Natural killer cell (primary cell): ENCODE measurements around the gene VPREB1. TPM values are rescaled to one million over a fixed set of nuclear protein-coding genes. Genes with fewer than 3 reads are reported as not detected.
"Not testable (repeated sequence)": the region's sequence is repeated elsewhere in the genome, so short reads cannot be mapped to it uniquely, and the experiment has no call there.

Source experiments
- ATAC-seq, 3 donors: fragments of 150-1000 bp in 2 of 3; fragments of 200-7000 bp in 1 of 3; cut with Tn5 transposase; 1 replicate in 1 of 3; 2 replicates in 2 of 3; pipeline ENCODE4 v1.10.0; 2021; ENCODE audit warnings: mild to moderate bottlenecking in 2 of 3, moderate library complexity in 2 of 3
- DNase-seq, 2 donors: peaks; one replicate each; pipeline versions ENCODE4 v3.0.0 to v3.0.0-alpha.2; 2013 to 2021; ENCODE audit warnings: mixed read lengths in 1 of 2
- H3K27ac ChIP-seq: one replicate; pipeline ENCODE4 v1.5.1; 2013; ENCODE audit warnings: mild to moderate bottlenecking, low read length
- H3K27me3 ChIP-seq: one replicate; pipeline ENCODE4 v1.6.1; 2013; ENCODE audit warnings: low read length; ENCODE audit not compliant: control insufficient read depth, insufficient read depth
- H3K36me3 ChIP-seq: one replicate; pipeline ENCODE4 v1.6.1; 2013; ENCODE audit warnings: low read length; ENCODE audit not compliant: control insufficient read depth, insufficient read depth
- H3K4me1 ChIP-seq: one replicate; pipeline ENCODE4 v1.6.1; 2013; ENCODE audit warnings: low read length; ENCODE audit not compliant: control insufficient read depth, insufficient read depth
- H3K4me3 ChIP-seq: one replicate; pipeline ENCODE4 v1.5.1; 2013; ENCODE audit warnings: low read length
- H3K9me3 ChIP-seq: one replicate; pipeline ENCODE4 v1.6.1; 2013; ENCODE audit warnings: low read length; ENCODE audit not compliant: control insufficient read depth, insufficient read depth
- H3K27ac Mint-ChIP-seq, 2 donors: one replicate each; pipeline ENCODE4 v1.8.0; 2022; ENCODE audit warnings: mild to moderate bottlenecking in 2 of 2, mixed read lengths in 2 of 2, moderate library complexity in 1 of 2
- H3K27me3 Mint-ChIP-seq, 2 donors: one replicate each; pipeline ENCODE4 v1.8.0; 2022; ENCODE audit warnings: low read depth in 2 of 2, mixed read lengths in 2 of 2
- H3K36me3 Mint-ChIP-seq: one replicate; pipeline ENCODE4 v1.8.0; 2022; ENCODE audit warnings: mixed read lengths
- H3K4me1 Mint-ChIP-seq, 2 donors: one replicate each; pipeline ENCODE4 v1.8.0; 2022; ENCODE audit warnings: mixed read lengths in 2 of 2
- H3K4me3 Mint-ChIP-seq: one replicate; pipeline ENCODE4 v1.8.0; 2022; ENCODE audit warnings: mild to moderate bottlenecking, moderate library complexity, mixed read lengths
- H3K9me3 Mint-ChIP-seq, 2 donors: one replicate each; pipeline ENCODE4 v1.8.0; 2022; ENCODE audit warnings: mixed read lengths in 2 of 2
- WGBS: methylation state at CpG from one replicate; pipeline ENCODE4 v1.1.7; 2013; ENCODE audit warnings: missing lambda C conversion rate; ENCODE audit not compliant: insufficient coverage; 5-methylcytosine and 5-hydroxymethylcytosine counted together
- intact Hi-C: fragments of 100-400 bp; cut with micrococcal nuclease; formaldehyde crosslinking; loops from one replicate; pipeline ENCODE4 v1.14.2; 2022
- total RNA-seq, 4 donors: library from RNA; stranded (reverse); fragments of 120-200 nt in 1 of 4; gene quantifications; one replicate each; pipeline versions ENCODE4 v1.2.3 to v1.2.4, GENCODE V29; 2013 to 2022
- TF ChIP-seq, protein P1 (sequence below): fragments of 200-600 bp; IDR thresholded peaks from one replicate; pipeline ENCODE4 v1.8.0; 2022; ENCODE audit warnings: antibody characterized with exemption

Gene VPREB1
- total RNA-seq, 3 donors from 2014 or later (not counting 1 experiment from before 2014, with no cell fraction given): not detected

DNA sequence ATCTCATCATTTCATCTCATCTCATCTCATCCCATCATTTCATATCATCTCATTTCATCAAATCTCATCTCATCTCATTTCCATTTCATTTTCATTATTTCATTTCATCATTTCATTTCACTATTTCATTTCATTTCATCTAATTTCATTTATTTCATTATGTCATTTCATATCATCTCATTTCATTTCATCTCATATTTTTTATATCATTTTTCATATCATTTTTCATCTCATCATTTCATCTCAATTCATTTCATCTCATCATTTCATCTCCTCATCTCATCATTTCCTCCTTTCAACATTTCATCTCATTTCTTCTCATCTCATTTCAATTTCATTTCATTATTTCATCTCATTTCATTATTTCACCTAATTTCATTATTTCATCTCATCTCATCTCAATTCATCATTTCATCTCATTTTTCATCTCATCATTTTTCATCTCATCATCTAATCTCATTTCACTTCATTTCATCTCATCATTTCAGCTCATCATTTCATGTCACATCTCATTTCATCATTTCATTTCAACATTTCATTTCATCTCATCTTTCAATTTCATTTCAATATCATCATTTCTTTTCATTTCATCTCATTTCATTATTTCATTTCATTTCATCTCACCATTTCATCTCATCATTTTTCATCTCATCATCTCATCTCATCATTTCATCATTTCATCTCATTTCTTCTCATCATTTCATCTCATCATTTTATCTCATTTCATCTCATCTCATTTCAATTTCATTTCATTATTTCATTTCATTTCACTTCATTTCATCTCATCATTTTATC lies 40.6 kb downstream of the VPREB1 start:
- intact Hi-C loops, H3K9me3 Mint-ChIP-seq, H3K36me3 ChIP-seq, H3K4me1 ChIP-seq, H3K36me3 Mint-ChIP-seq, ATAC-seq, H3K9me3 ChIP-seq, H3K4me1 Mint-ChIP-seq, DNase-seq, H3K4me3 Mint-ChIP-seq, H3K27ac Mint-ChIP-seq, H3K4me3 ChIP-seq, H3K27ac ChIP-seq, H3K27me3 Mint-ChIP-seq, H3K27me3 ChIP-seq: not testable (repeated sequence)
- TF ChIP-seq, protein P1, sequence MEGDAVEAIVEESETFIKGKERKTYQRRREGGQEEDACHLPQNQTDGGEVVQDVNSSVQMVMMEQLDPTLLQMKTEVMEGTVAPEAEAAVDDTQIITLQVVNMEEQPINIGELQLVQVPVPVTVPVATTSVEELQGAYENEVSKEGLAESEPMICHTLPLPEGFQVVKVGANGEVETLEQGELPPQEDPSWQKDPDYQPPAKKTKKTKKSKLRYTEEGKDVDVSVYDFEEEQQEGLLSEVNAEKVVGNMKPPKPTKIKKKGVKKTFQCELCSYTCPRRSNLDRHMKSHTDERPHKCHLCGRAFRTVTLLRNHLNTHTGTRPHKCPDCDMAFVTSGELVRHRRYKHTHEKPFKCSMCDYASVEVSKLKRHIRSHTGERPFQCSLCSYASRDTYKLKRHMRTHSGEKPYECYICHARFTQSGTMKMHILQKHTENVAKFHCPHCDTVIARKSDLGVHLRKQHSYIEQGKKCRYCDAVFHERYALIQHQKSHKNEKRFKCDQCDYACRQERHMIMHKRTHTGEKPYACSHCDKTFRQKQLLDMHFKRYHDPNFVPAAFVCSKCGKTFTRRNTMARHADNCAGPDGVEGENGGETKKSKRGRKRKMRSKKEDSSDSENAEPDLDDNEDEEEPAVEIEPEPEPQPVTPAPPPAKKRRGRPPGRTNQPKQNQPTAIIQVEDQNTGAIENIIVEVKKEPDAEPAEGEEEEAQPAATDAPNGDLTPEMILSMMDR: peak; percentile 23

DNA sequence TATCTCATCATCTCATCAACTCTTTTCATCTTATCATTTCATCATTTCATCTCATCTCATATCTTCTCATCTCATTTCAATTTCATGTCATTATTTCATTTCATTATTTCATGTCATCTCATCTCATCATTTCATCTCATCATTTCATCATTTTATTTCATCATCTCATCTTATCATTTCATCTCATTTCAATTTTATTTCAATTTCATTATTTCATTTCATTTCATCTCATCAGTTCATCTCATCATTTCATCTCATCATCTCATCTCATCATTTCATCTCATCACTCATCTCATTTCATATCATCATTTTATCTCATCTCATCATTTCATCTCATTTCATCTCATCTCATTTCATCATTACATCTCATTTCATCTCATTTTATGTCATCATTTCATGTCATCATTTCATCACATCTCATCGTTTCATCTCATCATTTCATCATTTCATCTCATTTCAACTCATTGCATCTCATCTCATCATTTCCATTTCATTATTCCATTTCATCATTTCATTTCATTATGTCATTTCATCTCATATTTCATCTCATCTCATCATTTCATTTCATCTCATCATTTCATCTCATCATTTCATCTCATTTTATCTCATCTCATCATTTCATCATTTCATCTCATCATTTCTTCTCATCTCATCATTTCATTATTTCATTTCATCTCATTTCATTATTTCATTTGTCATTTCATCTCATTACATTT lies 42.0 kb downstream of the VPREB1 start:
- H3K4me1 Mint-ChIP-seq, DNase-seq, H3K36me3 Mint-ChIP-seq, H3K36me3 ChIP-seq, ATAC-seq, H3K27me3 Mint-ChIP-seq, H3K27ac Mint-ChIP-seq, H3K27ac ChIP-seq, H3K9me3 ChIP-seq, H3K4me3 Mint-ChIP-seq, intact Hi-C loops, H3K4me1 ChIP-seq, H3K27me3 ChIP-seq, H3K9me3 Mint-ChIP-seq, H3K4me3 ChIP-seq: not testable (repeated sequence)
- 92% methylated on average over 1 of the region's 1 CpG for WGBS

DNA sequence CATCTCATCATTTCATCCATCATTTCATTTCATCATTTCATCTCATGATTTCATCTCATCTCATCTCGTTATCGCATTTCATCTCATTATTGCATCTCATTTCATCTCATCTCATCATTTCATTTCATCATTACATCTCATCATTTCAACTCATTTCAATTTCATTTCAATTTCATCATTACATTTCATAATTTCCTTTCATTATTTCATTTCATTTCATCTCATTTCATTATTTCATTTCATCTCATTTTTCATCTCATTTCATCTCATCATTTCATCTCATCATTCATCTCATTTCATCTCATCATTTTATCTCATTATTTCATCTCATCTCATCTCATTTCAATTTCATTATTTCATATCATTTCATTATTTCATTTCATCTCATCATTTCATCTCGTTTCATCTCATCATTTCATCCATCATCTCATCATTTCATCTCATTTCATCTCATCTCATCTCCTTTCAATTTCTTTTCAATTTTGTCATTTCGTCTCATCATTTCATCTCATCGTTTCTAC lies 42.6 kb downstream of the VPREB1 start:
- 96% methylated on average over 5 of the region's 5 CpGs for WGBS
- H3K4me1 ChIP-seq, H3K36me3 Mint-ChIP-seq, H3K27me3 Mint-ChIP-seq, H3K9me3 Mint-ChIP-seq, DNase-seq, H3K4me3 Mint-ChIP-seq, H3K4me1 Mint-ChIP-seq, intact Hi-C loops, H3K27ac ChIP-seq, H3K27me3 ChIP-seq, H3K36me3 ChIP-seq, H3K4me3 ChIP-seq, H3K27ac Mint-ChIP-seq, H3K9me3 ChIP-seq, ATAC-seq: not testable (repeated sequence)

DNA sequence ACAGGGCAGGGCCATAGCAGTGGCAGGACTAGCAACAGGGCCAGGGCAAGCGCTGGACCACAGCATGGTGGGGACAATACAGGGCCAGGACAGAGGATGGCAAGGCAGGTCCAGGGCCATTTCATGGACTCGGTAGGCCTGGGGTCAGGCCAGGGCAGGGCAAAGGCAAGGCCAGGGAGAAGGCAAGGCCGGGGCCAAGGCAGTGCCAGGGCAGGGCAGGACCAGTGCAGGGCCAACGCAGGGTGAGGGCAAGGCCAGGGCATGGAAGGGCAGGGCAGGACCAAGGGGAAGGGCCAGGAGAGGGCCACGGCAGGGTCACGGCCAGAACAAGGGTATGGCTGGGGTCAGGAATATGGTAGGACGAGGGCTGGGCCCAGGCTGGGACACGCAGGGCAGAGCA lies 45.1 kb downstream of the VPREB1 start:
- H3K27ac ChIP-seq, H3K4me3 ChIP-seq, ATAC-seq, DNase-seq, H3K9me3 ChIP-seq, H3K27ac Mint-ChIP-seq, H3K27me3 Mint-ChIP-seq, H3K9me3 Mint-ChIP-seq, H3K4me1 ChIP-seq, H3K36me3 Mint-ChIP-seq, H3K4me3 Mint-ChIP-seq, H3K27me3 ChIP-seq, intact Hi-C loops, H3K36me3 ChIP-seq, H3K4me1 Mint-ChIP-seq: not testable (repeated sequence)
- over 99% methylated on average over 6 of the region's 8 CpGs for WGBS

DNA sequence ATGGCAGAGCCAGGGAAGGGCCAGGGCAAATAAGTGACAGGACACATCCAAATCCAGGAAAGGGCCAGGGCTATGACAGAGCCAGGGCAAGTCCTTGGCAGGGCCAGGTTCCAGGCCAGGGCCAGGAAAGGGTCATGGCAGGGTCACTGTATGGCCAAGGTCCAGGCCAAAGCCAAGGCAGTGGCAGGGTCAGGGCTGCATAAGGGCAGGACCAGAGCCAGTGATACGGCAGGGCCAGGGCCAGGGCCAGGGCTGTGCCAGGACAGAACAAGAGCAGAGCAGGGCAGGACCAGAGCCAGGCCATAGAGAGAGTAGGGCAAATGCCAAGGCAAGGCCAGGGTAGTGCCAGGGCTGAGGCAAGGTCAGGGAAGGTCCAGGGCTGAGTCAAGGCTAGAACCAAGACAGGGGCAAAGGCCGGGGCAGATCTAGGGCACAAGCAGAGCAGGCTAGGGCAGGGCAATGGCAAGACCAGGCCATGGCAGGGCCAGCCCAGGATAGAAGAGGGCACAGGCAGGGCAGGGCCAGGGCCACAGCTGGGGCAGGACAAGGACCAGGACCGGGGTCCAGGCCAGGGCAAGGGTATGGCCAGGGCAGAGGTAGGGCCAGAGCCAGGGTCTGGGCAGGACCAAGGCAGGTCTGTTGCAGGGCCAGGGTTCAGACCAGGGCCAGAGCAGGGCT lies 46.7 kb downstream of the VPREB1 start:
- H3K27ac Mint-ChIP-seq: not testable (repeated sequence)

DNA sequence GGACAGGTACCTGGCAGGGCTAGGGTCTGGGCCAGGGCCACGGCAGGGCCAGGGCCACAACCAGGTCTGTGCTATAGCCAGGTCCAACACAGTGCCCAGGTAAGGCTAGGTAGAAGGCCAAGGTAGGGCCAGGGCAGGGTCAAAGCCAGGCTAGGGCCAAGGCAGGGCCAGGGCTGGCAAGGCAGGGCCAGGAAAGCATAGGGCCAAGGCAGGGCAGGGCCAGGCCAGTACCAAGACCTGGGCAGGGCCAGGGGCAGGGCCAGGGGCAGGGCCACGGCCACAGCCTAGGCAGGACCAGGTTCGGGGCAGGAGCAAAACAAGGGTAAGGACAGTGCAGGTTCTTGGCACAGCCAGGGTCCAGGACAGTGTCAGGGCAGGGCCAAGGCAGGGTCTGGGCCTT lies 48.1 kb downstream of the VPREB1 start:
- H3K36me3 ChIP-seq, H3K9me3 Mint-ChIP-seq, H3K9me3 ChIP-seq, H3K27ac ChIP-seq, H3K36me3 Mint-ChIP-seq, H3K27ac Mint-ChIP-seq, DNase-seq, ATAC-seq, H3K4me3 Mint-ChIP-seq, intact Hi-C loops, H3K4me1 ChIP-seq, H3K4me3 ChIP-seq, H3K27me3 Mint-ChIP-seq, H3K27me3 ChIP-seq: not testable (repeated sequence)
- peaks cover 9 to 20% of the 10 kb centered on the region in 2 donors for H3K4me1 Mint-ChIP-seq
- WGBS: 95% methylated on average over 3 of the region's 3 CpGs

More for the DNA sequence above, 46.7 kb downstream of the VPREB1 start:
- H3K27ac ChIP-seq, H3K27me3 Mint-ChIP-seq, H3K36me3 Mint-ChIP-seq, H3K4me3 Mint-ChIP-seq, H3K27me3 ChIP-seq, H3K9me3 ChIP-seq, DNase-seq, H3K9me3 Mint-ChIP-seq, H3K4me3 ChIP-seq, intact Hi-C loops, H3K4me1 ChIP-seq, ATAC-seq, H3K36me3 ChIP-seq: not testable (repeated sequence)
- H3K4me1 Mint-ChIP-seq: peaks cover 5 to 15% of the 10 kb centered on the region in 2 donors
- WGBS: 97% methylated on average over 3 of the region's 3 CpGs

DNA sequence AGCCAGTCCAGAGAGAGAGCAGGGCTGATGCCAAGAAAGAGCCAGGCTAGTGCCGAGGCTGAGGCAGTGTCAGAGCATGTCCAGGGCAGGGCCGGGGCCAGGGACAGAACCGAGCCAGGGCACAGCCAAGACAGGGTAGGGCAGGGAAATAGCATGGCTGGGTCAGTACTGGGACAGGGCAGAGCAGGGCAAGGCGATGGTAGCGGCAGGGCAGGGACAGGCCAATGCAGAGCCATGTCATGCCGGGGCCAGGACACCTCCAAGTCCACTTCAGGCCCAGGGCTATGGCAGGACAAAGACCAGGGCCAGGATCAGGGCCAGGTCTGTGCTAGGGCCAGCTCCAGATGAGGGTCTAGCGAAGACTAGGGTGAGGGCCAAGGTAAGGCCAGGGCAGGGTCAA lies 48.9 kb downstream of the VPREB1 start:
- H3K27ac ChIP-seq, H3K9me3 ChIP-seq, H3K36me3 ChIP-seq, intact Hi-C loops, H3K4me3 Mint-ChIP-seq, DNase-seq, H3K36me3 Mint-ChIP-seq, H3K27ac Mint-ChIP-seq, H3K9me3 Mint-ChIP-seq, H3K27me3 ChIP-seq, ATAC-seq, H3K4me3 ChIP-seq, H3K4me1 ChIP-seq, H3K27me3 Mint-ChIP-seq: not testable (repeated sequence)
- peaks cover 9 to 21% of the 10 kb centered on the region in 2 donors for H3K4me1 Mint-ChIP-seq
- WGBS: 94% methylated on average over 7 of the region's 7 CpGs
